GM20000 (cell line): ENCODE data around the gene CDC40.
"Not testable (repeated sequence)": the region's sequence is repeated elsewhere in the genome, so short reads cannot be mapped to it uniquely, and the experiment has no call there.

ENCODE experiments used
- DNase-seq: peaks from one replicate; pipeline ENCODE4 v3.0.0; 2012; ENCODE audit warnings: low spot score
- CTCF ChIP-seq: IDR thresholded peaks from 2 replicates; pipeline ENCODE4 v1.5.1; 2012; ENCODE audit warnings: mild to moderate bottlenecking, control low read depth; ENCODE audit errors: extremely low read depth, missing control alignments

CDC40 gene

DNA sequence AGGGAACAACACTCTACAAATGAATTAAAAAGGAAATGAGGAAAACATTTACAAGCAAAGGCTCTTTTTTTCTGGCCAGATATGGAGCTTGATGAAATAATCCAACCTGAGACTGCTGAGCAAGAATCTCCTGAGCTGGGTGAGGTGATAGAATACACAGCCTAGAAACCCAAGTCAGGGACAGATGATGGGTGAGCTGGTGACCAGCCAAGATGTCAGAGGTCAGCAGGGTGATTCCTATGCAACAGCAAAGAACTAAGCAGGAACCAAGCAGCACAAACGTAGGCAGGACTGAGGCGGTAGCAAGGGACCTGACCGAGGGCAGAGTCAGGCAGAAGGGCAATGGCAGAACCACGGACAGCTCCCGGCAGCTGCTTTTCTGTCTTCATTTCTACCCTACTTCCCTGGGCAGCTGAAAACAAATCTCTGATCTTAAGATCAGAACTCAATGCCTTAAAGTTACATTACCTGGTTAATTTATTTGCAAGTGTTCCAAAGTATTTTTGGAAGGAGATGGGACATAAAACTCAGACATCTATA is 75.1 kb downstream of the CDC40 start:
- no peak for TF ChIP-seq CTCF
- DNase-seq, result peak; percentile 7

DNA sequence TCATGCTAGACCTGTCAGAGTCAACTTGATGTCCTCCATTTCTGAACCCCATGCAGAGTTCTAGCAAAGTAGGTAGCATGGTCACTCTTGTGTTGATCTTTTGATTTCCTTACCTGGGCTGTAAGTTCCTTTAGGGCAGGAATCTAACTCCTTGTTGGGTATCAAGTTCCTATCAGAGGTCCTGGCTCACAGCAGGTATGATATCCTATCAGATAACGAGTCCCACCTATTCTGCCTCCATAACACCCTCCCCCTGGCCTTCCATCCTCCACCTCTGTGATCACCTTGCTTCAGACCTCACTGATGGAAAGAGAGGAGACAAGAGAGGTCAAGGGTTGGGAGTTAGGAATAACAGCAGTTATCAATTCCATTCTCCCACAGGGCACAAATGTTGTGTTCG is 76.1 kb downstream of the CDC40 start:
- no peak for DNase-seq
- no peak for TF ChIP-seq CTCF

DNA sequence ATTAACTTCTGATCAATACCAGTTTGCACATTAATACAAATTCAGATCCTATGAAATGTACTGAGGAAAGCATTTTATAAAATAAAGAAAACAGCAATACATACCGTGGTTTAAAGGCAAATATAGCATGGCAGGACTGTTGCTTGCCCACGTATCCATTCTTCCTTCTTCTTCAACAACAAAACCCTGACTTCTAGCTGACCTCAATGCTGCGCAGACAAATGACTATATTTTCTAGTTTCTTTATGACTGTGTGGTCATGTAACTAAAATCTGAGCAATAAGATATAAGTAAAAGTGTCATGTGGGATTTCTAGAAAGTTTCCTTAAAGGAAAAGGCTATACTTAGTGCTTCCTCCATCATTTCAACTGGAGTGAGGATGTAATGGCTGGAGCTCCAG is 85.0 kb downstream of the CDC40 start:
- peak; percentile 6 for DNase-seq
- TF ChIP-seq CTCF, result no peak

DNA sequence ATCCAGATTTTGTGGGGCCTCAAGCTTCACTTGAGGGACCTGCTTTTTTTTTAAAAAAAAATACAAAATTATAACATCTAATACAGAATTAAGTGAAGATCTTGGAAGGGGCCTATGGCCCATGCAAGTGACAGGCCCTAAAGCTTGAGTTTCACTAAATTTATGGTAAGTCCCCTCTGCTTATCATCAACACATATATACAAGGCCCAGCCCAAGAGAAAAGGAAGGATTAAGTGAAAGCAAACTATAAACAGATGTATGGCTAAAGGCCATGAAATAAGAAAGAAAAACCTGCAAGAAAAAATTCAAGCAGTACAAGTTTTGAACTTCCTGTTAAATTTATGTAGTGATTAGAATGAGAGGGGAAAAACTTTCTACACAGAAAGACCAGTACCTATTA is 86.8 kb downstream of the CDC40 start:
- no peak for DNase-seq
- TF ChIP-seq CTCF, result no peak

- TF ChIP-seq CTCF, result no peak
- no peak for DNase-seq
Measured at GRCh38 chr6:110269623-110270022, 89.4 kb downstream of the CDC40 start.

DNA sequence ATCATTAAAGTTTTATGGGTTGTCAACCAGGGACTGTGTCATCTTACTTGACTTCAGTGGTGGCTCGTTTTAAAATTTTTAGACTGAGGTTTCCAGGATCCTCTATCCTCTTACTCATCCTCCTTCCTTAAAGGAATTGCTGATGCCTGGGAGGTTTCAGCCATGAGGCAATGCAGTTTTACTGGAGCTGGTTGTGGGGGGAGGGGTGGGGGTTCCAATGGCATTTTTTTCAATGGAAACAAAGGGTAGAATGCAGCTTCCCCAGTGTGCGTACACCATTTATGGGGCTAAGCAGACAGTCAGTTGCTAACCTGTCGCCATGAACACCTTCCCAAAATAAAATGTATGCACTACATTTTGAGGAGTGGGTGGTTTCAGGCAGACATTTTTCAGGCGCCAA is 89.9 kb downstream of the CDC40 start:
- DNase-seq, result no peak

GRCh38 chr6:110271732-110272022 is 91.5 kb downstream of the CDC40 start:
- no peak for TF ChIP-seq CTCF
- no peak for DNase-seq

More for the DNA sequence above, 89.9 kb downstream of the CDC40 start:
- TF ChIP-seq CTCF, result no peak

GRCh38 chr6:110272781-110273180 is 92.6 kb downstream of the CDC40 start:
- not testable (repeated sequence) for DNase-seq
